NCI-H2171 (cell line): ENCODE results near the gene UBE2E3.
"Not testable (repeated sequence)": the region's sequence is repeated elsewhere in the genome, so short reads cannot be mapped to it uniquely, and the experiment has no call there.

Experiments used
- DNase-seq: peaks from one replicate; lab custom pipeline; 2025; lab: John Stamatoyannopoulos, UW

The UBE2E3 gene

DNA sequence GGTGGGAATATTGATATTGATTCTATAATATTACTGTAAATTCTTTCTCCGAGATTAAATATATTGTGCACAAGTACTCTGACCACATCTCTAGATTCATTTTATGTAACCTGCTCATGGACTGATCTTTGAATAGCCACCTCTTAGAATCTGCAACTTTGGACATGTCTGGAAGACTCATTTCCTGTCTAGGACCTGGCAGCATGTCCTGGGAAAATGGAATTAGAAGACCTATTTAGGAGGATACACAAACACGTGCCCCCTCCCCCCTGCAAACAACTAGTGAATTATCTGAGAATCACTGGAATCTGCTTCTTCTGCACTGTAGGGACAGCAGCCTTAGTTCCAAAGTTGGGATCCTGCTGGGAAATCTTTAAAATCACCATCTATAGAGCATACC is 94.1 kb downstream of the UBE2E3 start:
- no peak for DNase-seq

DNA sequence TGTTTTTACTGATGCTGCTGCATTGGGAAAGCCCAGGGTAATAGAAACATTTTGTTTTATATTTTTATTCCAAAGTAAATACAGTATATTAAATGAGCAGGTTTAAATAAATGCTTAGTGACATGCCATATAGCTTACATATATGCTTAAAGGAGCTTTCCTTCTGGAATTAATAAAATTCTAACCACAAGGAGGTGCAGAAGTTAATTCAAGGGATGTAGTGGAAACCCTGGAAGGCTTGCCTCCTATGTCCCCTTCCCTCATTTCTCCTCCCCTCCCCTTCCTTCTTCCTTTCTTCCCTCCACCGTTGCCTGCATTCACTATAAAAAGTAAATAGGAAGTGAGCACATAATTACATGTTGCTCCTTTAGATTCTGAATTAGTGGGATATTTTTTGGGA is 96.3 kb downstream of the UBE2E3 start:
- no peak for DNase-seq

DNA sequence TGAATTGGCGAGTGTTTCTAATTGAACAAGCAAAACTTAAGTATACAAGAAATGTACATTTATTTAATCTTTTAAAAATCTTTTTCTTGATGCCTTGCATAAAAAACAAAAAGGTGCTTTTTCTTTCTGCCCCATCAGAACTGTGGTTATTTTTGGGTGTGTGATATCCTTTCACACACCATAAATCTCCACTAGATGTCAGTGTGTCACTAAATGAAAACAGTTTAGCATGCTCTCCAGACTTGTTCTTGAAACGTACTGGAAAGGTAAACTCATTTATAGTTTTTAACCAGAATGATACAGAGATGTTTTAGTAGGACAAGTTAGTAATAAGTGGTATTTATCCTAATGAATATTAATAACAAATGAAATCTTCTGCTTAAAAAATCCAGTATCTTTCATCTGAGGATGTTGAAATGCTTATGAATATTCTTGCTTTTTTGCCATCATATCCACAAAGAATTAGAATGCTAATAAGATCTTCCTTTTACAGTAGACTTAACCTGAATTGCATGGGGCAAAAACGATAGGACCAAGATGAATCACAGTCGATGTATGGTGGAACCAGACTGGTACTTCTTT is 96.8 kb downstream of the UBE2E3 start:
- peak; percentile 36 for DNase-seq

DNA sequence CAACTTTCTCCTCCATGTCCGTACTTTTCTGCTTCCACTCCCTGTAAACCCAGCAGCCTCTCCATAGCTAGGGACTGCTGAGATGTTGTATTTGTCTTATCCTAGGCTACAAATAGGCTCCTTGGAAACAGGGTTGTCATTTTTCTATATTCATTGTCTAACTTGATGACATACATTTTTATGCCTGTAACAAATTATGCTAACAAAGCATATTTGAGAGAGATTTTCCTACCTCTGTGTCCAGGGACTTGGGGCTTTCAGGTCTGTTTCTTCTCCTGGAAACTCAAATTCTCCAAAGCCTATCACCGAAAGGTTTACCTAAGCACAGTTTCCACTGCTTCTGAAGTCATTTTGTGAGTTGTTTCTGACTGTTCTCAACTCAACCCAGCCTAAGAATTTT is 102.7 kb downstream of the UBE2E3 start:
- DNase-seq = no peak

DNA sequence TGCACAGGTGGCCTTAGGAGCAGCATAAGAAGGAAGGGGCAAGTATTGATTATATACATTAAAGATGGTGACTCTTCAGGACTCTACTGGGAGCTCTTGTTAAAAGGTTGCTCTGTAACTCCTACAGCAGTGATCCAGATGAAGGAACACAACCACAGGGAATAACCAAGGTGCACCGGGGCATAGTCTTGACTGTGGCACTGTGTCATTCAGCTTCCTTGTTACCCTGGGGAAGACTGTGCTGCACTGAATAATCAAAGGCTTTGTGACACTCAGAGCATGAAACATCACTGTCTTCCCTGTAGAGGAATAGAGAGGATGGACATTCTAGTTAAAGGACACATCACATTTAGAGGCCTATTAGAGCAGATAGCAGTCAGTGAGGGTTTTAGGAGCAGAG is 105.3 kb downstream of the UBE2E3 start:
- no peak for DNase-seq

DNA sequence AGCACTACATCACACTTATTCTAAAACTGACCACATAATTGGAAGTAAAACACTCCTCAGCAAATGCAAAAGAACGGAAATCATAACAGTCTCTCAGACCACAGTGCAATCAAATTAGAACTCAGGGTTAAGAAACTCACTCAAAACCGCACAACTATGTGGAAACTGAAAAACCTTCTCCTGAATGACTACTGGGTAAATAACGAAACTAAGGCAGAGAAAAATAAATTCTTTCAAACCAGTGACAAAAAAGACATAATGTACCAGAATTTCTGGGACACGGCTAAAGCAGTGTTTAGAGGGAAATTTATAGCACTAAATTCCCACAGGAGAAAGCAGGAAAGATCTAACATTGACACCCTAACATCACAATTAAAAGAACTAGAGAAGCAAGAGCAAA is 111.5 kb downstream of the UBE2E3 start:
- DNase-seq = not testable (repeated sequence)

DNA sequence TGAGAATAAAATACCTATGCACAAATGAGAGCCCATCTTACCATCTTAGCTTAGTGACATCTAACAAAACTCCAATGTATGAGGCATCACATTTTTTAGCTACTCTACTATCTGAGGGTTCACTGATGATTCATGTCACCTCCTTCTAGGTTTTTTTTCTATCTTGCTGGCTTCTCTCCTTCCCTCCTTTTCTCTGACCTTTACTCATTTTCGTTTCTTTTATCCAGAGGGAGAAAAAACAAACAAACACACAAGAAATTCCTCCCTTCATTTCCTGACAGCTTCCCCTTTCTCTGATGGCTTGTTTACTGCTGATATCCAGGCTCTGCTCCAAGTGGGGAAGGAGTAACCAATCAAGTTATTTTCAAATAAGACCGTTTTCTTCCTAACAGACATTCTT is 115.1 kb downstream of the UBE2E3 start:
- no peak for DNase-seq

DNA sequence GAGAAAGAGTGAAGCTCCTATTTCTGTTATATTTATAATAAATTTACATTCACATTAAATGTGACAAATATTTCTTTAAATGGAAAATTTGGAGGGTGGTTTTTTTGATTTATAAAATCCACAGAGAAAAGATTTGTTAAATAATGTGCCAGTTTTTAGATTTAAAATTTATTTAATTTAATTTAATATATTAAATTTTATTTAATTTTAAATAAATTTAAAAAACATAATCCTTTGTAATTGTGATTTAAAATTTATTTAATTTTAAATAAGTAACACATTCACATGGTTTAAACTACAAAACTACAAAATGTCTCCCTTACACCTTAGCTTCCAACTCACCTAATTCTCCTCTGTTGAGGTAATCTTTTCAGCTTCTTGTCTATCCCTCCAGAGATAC is 123.3 kb downstream of the UBE2E3 start:
- DNase-seq = no peak

DNA sequence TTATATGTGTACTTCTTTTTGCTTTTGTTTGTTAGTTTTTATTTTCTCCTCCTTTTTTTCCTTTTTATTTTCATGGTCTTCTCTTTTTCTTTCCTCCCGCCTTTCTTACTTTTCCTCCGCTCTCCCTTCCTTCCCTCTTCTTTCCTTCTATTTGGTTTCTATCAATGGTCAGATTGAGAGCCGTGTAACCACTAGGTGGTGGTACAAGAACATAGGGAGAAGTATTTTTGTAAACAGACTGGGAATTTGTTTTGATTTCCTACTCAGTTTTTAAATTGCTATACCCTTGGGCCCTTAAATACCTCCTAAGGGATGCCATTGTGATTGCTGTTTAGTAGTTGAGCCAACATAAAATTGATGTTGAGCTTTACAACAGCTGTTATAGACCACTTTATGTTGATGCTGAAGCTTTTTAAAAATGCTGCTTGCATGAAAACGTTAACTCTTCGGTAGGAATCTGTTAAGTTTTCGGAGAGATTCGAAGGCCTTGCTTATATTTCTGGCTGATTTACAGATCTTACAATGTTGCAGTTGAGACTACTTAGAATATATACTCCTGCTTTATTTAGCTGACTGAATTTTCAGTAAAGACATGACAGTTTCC is 124.2 kb downstream of the UBE2E3 start:
- DNase-seq = peak; percentile 72

DNA sequence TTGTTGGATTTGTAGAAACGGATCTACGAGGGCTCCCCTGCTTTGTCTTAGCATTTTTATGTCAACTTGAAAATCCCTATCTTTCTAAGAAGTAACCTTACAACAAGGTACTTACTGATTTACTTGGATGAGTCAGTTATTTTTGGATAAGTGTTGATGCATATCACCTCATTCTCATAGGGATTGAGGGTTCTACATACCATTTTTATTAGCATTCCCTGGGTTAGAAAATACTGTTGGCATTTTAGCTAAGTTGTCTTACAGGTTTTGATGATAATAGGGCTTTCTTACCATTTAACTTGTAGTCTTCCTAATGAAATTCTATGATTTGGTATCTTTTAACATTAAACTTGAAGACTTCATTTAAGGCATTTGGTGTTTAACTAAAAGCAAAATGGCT is 125.2 kb downstream of the UBE2E3 start:
- DNase-seq = no peak

DNA sequence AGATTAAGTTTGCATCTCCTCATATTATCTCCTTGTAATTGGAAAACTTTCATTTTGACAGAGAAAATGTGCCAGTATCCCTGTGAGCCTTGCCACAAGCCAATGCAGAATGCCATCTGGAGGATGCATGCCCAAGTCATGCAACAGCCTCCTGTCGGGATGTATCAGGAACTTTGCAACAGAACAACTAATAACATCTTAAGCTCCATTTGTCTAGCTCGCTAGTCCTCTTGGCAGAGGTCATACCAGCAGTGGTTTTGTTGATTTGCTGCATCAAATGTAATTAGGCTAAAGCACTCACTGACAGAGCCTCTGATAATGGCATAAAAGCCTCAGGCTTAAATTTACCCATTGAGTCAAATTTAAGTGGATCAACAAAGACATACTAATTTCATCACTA is 125.8 kb downstream of the UBE2E3 start:
- DNase-seq = peak; percentile 10

DNA sequence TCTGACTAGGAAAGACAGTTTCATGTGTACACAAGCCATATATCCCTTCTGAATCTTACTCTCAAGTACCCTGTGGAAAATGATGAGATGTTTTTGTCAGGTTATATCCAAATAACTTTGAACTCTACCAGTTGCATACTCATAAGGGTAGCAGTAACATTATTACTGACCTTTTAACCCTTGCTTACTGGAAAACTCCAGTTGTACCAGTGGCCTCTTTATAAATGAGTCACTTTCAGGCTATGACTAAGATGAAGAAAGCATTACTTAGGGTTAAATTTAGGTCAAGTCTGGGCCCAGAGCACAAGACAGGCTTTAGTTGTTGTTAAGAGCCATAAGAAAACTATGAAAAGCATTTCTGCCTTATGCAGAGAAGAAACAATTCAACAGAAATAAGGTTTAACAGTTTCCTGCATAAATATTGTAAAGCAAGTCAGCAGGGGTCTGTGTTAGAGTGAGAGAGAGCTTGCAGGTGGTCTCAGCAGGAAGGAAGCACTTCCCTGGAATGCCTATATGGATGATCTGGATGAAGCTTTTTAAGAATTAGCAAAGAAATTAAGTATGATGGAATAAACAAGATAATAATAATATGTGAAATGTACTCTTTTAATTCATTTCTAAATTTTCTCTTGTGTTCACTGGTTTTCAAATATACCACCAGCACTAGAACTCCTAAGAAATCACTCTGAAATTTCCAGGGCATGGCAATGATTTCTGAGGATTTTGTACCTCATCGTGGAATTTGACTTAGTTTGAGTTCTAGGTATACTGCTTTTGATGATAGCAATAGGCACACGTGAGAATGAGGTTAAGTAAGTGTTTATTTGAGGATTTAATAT is 126.6 kb downstream of the UBE2E3 start:
- DNase-seq = no peak

DNA sequence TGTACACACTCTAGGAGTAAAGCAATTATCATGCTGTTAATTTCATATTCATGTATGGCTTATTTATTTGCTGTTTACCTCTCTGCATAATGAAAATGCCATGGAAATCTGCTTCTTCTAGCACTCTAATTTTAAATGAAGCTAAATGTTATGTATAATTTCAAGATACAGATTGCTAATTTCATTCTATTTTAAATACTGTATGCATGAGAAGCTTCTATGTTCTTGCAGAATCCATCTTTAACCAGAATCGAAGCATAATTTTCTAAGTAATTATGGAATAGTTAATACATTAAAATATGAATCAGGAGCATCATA is 127.2 kb downstream of the UBE2E3 start:
- no peak for DNase-seq

DNA sequence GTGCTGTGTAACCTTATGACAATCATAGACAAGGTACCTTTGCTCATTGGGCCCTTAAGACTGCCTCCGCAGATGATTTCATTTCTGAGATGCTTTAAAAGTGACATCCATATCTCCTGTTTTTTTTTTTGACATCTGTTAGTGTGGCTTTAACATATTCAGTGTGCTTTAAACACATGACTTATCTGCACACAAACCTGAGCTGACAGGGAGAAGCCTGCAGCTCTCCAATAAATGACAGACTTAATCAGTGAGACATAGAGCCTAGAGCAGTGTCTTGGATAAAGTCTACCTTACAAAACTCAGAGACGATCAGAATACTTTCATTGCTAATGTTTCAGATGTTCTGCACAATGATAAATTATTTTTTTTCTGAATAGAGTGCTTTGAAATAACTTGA is 130.7 kb downstream of the UBE2E3 start:
- DNase-seq = no peak

DNA sequence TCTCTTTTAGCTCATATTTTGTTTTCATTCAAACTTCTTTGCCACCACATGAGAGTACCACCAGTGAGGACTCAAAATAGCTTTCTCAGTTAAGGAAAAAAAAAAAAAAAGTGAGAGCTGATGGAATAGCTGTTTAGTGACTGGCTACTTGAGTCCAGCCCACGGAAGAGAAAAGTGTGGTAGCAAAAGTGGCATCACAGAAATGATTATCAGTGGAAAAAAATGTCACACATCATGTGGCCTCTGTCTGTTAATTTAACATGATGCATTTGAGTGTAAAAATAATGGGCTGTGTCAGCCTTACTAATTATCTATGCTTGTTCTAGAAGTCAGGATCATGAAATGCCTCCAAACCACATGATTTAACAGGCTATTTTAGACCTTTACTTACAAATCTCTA is 132.5 kb downstream of the UBE2E3 start:
- no peak for DNase-seq
